Measurements from ENCODE around the gene ALDH1A1. TPM values are rescaled to one million over a fixed set of nuclear protein-coding genes. Genes with fewer than 3 reads are reported as not detected.

Gene ALDH1A1
- total RNA-seq, 4 donors from 2014 or later = 86.4 to 247 (median 156) TPM

DNA sequence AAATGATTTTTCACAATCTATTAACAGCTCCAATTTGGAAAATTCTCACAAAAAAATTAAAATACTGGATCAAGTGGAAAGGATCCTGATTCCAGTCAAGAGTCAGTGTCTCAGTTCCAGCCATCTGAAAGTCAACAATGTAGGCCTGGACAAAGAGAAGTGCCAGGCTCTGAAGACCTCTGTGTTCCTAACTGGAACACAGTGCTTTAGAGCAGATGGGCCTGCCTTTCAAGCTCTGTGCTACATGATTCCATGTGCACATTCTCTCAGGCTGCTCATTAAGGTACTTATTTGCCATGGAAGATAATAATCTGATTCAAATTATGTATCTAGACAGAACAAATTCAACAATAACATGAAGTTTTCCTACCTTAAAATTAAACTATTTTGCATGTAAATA, 30.2 kb upstream of the ALDH1A1 start:
- Histone ChIP-seq H3K4me1 (no peaks in the 10 kb centered on the region), H3K27ac (no peak overlapping the region), H3K36me3 (no peaks in the 10 kb centered on the region), H3K9me3 (no peaks in the 10 kb centered on the region), H3K27me3 (no peaks in the 10 kb centered on the region), H3K4me3 (no peak overlapping the region)
- no peak for TF ChIP-seq POLR2A (IDR thresholded peaks at IDR 0.05)
- no peak for TF ChIP-seq EP300 (IDR thresholded peaks at IDR 0.05)
- TF ChIP-seq, protein P1, sequence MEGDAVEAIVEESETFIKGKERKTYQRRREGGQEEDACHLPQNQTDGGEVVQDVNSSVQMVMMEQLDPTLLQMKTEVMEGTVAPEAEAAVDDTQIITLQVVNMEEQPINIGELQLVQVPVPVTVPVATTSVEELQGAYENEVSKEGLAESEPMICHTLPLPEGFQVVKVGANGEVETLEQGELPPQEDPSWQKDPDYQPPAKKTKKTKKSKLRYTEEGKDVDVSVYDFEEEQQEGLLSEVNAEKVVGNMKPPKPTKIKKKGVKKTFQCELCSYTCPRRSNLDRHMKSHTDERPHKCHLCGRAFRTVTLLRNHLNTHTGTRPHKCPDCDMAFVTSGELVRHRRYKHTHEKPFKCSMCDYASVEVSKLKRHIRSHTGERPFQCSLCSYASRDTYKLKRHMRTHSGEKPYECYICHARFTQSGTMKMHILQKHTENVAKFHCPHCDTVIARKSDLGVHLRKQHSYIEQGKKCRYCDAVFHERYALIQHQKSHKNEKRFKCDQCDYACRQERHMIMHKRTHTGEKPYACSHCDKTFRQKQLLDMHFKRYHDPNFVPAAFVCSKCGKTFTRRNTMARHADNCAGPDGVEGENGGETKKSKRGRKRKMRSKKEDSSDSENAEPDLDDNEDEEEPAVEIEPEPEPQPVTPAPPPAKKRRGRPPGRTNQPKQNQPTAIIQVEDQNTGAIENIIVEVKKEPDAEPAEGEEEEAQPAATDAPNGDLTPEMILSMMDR (IDR thresholded peaks at IDR 0.05) = no peak
- DNase-seq (ENCODE audit: low spot score in 2 of 2) = no peak

DNA sequence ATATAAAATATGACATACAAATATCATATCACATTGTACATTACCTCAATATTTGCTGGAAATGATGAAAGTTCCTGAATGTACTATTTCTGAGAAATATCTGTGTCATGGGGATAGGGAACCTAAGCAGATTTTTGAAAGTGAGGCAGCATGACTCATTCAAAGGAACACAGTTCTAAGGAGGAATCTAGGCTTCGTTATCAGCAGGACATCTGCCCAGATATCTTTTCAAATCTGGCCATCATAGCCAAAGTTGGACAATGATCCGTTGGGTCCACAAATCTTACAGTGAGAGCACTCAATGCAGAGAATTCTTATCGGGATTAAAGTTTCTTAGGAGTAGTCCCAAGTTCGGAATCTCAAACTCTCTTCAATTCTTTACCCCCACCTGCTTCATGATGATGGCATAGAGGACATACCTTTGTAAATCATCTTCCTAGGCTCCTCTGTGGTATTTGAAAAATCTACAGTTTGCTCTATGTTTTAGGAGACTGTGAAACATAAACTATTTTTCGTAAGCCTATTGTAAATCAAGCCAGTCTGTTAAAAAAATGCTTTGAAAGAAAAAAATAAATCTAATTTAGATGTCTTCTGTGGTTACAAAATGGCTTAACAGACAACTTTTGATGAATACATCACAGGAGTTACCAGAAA, 29.4 kb upstream of the ALDH1A1 start:
- Histone ChIP-seq H3K27ac (no peak overlapping the region), H3K4me1 (no peaks in the 10 kb centered on the region), H3K4me3 (no peak overlapping the region), H3K9me3 (no peaks in the 10 kb centered on the region), H3K36me3 (no peaks in the 10 kb centered on the region), H3K27me3 (no peaks in the 10 kb centered on the region)
- 88 to 94% methylated on average over 5 of the region's 5 CpGs for WGBS, 2 donors
- DNase-seq (ENCODE audit: low spot score in 2 of 2) = no peak
- TF ChIP-seq, protein P1 (IDR thresholded peaks at IDR 0.05) = no peak
- TF ChIP-seq POLR2A (IDR thresholded peaks at IDR 0.05) (no peak), EP300 (IDR thresholded peaks at IDR 0.05) (no peak)

DNA sequence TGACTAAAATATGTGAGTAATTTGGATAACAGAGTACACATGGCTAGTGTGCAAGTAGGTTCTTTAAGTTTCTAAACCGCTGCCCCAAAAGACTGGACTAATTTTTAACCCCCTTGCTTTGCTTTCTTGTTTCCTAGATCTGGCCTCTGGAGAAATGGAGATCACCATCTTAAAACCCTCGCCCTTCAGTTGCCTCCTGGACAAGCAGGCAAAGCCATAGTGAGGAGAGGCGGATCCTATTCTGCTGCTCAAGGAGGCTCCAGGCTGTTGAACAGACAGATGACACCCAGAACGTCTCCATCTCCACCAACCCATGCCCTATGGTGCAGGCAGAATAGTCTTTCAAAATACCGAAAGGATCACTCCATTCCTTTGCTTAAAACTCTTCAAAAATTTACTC, 28.6 kb upstream of the ALDH1A1 start:
- no peak for DNase-seq (ENCODE audit: low spot score in 2 of 2)
- TF ChIP-seq, protein P1 (IDR thresholded peaks at IDR 0.05) = no peak
- TF ChIP-seq EP300 (IDR thresholded peaks at IDR 0.05) (no peak), POLR2A (IDR thresholded peaks at IDR 0.05) (no peak)
- Histone ChIP-seq H3K4me3 (no peak overlapping the region), H3K27ac (no peak overlapping the region), H3K36me3 (no peaks in the 10 kb centered on the region), H3K9me3 (no peaks in the 10 kb centered on the region), H3K27me3 (no peaks in the 10 kb centered on the region), H3K4me1 (no peaks in the 10 kb centered on the region)
- 96 to 97% methylated on average over 5 of the region's 5 CpGs for WGBS, 2 donors

DNA sequence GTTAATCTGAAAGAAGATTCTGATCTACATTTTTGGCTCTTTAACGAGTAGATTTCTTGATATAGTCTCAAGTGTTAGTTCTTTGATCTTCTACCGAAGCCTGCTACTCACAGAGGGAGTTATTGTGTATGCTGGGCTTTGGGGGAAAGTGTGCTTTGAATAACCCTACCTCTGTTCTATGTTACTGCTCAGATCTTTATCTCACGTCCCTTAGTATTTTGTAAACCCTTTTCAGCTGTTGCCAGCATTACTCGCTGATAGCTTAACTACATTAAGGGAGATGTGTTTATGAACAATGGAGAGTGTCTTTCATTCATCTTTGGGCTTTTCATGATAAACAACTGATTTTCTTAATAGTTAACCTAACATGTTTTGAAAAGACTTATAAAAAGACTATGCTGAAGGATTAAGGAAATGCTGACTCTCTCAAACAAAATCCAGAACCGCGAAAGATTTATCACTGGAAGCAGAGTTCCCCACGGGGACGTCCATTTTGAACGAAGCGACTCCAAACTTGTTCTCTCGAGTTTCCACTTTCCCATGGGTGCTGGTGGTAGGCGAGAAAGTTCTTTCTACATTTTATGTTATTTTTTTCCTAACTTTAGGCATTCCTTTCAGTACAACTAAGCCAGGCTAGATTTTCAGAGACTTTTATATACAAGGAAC, 27.9 kb upstream of the ALDH1A1 start:
- no peak overlapping the region for H3K4me3 ChIP-seq
- H3K27ac ChIP-seq = no peak overlapping the region
- no peaks in the 10 kb centered on the region for H3K4me1 ChIP-seq
- H3K9me3 ChIP-seq = no peaks in the 10 kb centered on the region
- no peaks in the 10 kb centered on the region for H3K36me3 ChIP-seq
- 66 to 67% methylated on average over 12 of the region's 12 CpGs for WGBS, 2 donors
- TF ChIP-seq EP300 (IDR thresholded peaks at IDR 0.05) (no peak), POLR2A (IDR thresholded peaks at IDR 0.05) (no peak)
- TF ChIP-seq, protein P1 (IDR thresholded peaks at IDR 0.05) = no peak
- no peaks in the 10 kb centered on the region for H3K27me3 ChIP-seq
- no peak for DNase-seq (ENCODE audit: low spot score in 2 of 2)

DNA sequence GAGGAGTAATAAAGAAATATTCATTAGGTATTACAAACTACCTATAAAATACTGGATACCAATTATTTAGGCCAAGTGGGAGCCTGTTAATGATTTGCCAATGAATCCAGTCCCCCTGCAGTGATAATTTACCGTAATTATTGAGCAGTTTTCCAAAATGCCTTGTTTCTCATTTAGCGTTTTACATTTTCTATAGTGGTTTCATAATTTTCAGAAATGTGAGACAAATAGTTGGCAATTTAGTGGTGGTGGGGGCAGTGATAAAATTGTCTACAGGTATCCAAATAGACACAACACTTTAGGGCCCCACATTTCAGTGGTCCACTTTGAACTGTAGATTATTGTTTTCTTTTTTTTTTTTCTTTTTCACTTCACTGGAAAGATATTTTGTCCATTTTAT, 27.3 kb upstream of the ALDH1A1 start:
- H3K27ac ChIP-seq = no peak overlapping the region
- TF ChIP-seq POLR2A (IDR thresholded peaks at IDR 0.05) = no peak
- no peak for TF ChIP-seq EP300 (IDR thresholded peaks at IDR 0.05)
- TF ChIP-seq, protein P1 (IDR thresholded peaks at IDR 0.05) = no peak
- no peaks in the 10 kb centered on the region for H3K36me3 ChIP-seq
- H3K27me3 ChIP-seq = no peaks in the 10 kb centered on the region
- WGBS, 2 donors = 97 to 98% methylated on average over 2 of the region's 2 CpGs
- no peak overlapping the region for H3K4me3 ChIP-seq
- no peaks in the 10 kb centered on the region for H3K9me3 ChIP-seq
- no peaks in the 10 kb centered on the region for H3K4me1 ChIP-seq
- no peak for DNase-seq (ENCODE audit: low spot score in 2 of 2)

Measured in tibial nerve (tissue), 4 donors.